Smooth muscle cell (in vitro differentiated cells): ENCODE data around the gene KCNS3. TPM values are rescaled to one million over a fixed set of nuclear protein-coding genes. Genes with fewer than 3 reads are reported as not detected.

Experiments used
- DNase-seq: peaks from one replicate; lab custom pipeline; 2025; ENCODE audit not compliant: unreplicated experiment; lab: John Stamatoyannopoulos, UW
- H2AFZ ChIP-seq: fragments of 200-600 bp; sonication (generic); 2 replicates; pipeline ENCODE4 v1.6.0; 2016; ENCODE audit warnings: antibody characterized with exemption, low read depth, mild to moderate bottlenecking
- H3F3A ChIP-seq: fragments of 200-600 bp; sonication (generic); 2 replicates; pipeline ENCODE4 v1.6.0; 2017; ENCODE audit warnings: antibody characterized with exemption, low read depth
- H3K27ac ChIP-seq: fragments of 200-600 bp; sonication (generic); 2 replicates; pipeline ENCODE4 v1.5.1; 2016; ENCODE audit warnings: low read depth, mild to moderate bottlenecking
- H3K27me3 ChIP-seq: fragments of 200-600 bp; sonication (generic); 2 replicates; pipeline ENCODE4 v1.6.1; 2016; ENCODE audit warnings: low read depth, mild to moderate bottlenecking
- H3K36me3 ChIP-seq: fragments of 200-600 bp; sonication (generic); 2 replicates; pipeline ENCODE4 v1.5.1; 2016; ENCODE audit warnings: low read depth
- H3K4me1 ChIP-seq: fragments of 200-600 bp; sonication (generic); 2 replicates; pipeline ENCODE4 v1.5.1; 2016; ENCODE audit warnings: low read depth
- H3K4me2 ChIP-seq: fragments of 200-600 bp; sonication (generic); 2 replicates; pipeline ENCODE4 v1.6.0; 2016; ENCODE audit warnings: mild to moderate bottlenecking
- H3K4me3 ChIP-seq: fragments of 200-600 bp; sonication (generic); 2 replicates; pipeline ENCODE4 v1.5.1; 2016; ENCODE audit warnings: mild to moderate bottlenecking
- H3K79me2 ChIP-seq: fragments of 200-600 bp; sonication (generic); 2 replicates; pipeline ENCODE4 v1.6.0; 2016; ENCODE audit warnings: low read depth, mild to moderate bottlenecking
- H3K9ac ChIP-seq: fragments of 200-600 bp; sonication (generic); 2 replicates; pipeline ENCODE4 v1.6.0; 2016; ENCODE audit warnings: low read depth
- H3K9me3 ChIP-seq: fragments of 200-600 bp; sonication (generic); replicated peaks from 2 replicates; pipeline ENCODE4 v1.5.1; 2016; ENCODE audit warnings: low read depth
- H4K20me1 ChIP-seq: fragments of 200-600 bp; sonication (generic); 2 replicates; pipeline ENCODE4 v1.6.0; 2016; ENCODE audit warnings: low read depth
- WGBS: methylation state at CpG from one replicate; pipeline ENCODE4 v1.1.7; 2016; ENCODE audit warnings: low lambda C conversion rate; 5-methylcytosine and 5-hydroxymethylcytosine counted together
- polyA plus RNA-seq: library from polyadenylated mRNA; unstranded; fragments of >200 nt; fragmentation: Nextera tagmentation; extraction: Ambion mirVana; gene quantifications from 2 replicates; pipeline ENCODE4 v1.2.1, GENCODE V29; 2016
- total RNA-seq: library from RNA; depleted of rRNA; stranded (reverse); fragments of >200 nt; gene quantifications from 2 replicates; pipeline ENCODE4 v1.2.3, GENCODE V29; 2014
- TF ChIP-seq, protein P1 (sequence below): fragments of 200-600 bp; sonication (generic); IDR thresholded peaks from 2 replicates; pipeline ENCODE4 v1.5.1; 2017; ENCODE audit warnings: borderline replicate concordance, mild to moderate bottlenecking, antibody characterized with exemption; ENCODE audit not compliant: insufficient read depth, poor library complexity, severe bottlenecking

Gene KCNS3
- total and polyA plus RNA-seq, 2 experiments from 2014 or later: 31.0 to 48.2 TPM

DNA sequence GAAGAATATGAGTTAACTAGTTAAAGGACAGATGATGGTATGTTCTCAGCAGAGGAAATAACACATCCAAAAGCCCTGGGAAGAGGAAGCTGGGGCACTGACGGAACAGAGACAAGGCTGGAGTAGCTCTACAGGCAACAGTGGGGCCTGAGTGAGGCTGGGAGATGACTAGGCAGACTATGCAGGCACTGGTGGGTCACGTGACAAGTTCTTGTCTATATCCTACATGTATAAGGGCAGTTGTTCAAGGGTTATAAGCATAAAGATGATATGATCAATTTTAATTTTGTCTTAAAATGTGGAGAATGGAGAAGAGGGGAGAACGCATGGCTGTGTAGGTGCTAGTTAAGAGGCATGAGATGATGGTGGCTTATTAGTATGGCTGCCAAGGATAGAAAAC, 68.6 kb downstream of the KCNS3 start:
- no peaks in the 10 kb centered on the region for H4K20me1 ChIP-seq
- no peaks in the 10 kb centered on the region for H3K9me3 ChIP-seq
- no peaks in the 10 kb centered on the region for H3F3A ChIP-seq
- no peak overlapping the region for H3K9ac ChIP-seq
- DNase-seq: no peak
- TF ChIP-seq, protein P1, sequence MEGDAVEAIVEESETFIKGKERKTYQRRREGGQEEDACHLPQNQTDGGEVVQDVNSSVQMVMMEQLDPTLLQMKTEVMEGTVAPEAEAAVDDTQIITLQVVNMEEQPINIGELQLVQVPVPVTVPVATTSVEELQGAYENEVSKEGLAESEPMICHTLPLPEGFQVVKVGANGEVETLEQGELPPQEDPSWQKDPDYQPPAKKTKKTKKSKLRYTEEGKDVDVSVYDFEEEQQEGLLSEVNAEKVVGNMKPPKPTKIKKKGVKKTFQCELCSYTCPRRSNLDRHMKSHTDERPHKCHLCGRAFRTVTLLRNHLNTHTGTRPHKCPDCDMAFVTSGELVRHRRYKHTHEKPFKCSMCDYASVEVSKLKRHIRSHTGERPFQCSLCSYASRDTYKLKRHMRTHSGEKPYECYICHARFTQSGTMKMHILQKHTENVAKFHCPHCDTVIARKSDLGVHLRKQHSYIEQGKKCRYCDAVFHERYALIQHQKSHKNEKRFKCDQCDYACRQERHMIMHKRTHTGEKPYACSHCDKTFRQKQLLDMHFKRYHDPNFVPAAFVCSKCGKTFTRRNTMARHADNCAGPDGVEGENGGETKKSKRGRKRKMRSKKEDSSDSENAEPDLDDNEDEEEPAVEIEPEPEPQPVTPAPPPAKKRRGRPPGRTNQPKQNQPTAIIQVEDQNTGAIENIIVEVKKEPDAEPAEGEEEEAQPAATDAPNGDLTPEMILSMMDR: no peak
- H2AFZ ChIP-seq: no peak overlapping the region
- H3K4me2 ChIP-seq: no peak overlapping the region
- no peaks in the 10 kb centered on the region for H3K36me3 ChIP-seq
- H3K4me3 ChIP-seq: no peak overlapping the region
- no peaks in the 10 kb centered on the region for H3K27me3 ChIP-seq
- H3K79me2 ChIP-seq: no peaks in the 10 kb centered on the region
- WGBS: 88% methylated on average over 3 of the region's 3 CpGs
- H3K4me1 ChIP-seq: no peaks in the 10 kb centered on the region
- no peak overlapping the region for H3K27ac ChIP-seq

DNA sequence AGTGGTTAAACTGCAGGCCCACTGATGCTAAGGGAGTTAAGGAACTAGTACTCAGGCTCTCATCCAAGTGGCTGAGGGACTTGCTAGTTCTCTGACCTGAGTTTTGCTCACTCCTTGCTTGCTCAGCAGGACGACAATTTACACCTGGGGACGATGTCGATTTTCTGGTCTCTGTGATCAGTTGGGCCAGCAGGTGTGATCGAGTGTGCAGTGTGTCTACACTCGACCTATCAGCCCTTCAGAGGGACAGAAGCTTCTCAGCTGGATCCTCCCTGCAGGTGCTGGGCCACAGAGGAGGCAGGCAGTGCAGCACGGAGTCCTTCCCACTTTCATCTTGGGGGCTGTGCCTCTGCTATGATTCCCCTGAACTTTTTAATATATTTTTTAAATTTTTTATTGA, 71.5 kb downstream of the KCNS3 start:
- no peak for DNase-seq
- no peaks in the 10 kb centered on the region for H4K20me1 ChIP-seq

DNA sequence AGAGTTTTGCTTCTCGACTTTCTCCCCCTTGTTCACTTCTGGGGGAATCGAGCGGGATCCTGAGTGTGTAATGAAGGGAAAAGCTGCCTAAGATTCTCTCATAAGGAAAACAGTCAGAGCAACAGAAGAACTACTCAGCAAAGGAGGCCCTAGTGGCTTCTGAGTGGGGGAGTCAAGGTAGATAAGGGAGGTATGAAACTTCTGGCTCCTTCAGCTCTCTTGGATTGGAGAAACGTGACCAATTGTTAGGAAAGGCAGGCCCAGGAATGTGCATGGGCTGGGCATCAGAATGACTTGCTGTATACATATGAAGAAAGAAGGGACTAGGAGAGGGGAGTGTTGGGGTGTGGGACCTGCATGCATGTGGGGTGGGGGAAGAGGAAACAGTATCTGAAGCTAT, 73.1 kb downstream of the KCNS3 start:
- WGBS: 87% methylated on average over 4 of the region's 4 CpGs
- no peaks in the 10 kb centered on the region for H3K9me3 ChIP-seq

More for the DNA sequence above, 71.5 kb downstream of the KCNS3 start:
- H3K27me3 ChIP-seq: no peaks in the 10 kb centered on the region
- H3K79me2 ChIP-seq: no peaks in the 10 kb centered on the region
- no peak overlapping the region for H3K9ac ChIP-seq
- H2AFZ ChIP-seq: no peak overlapping the region
- no peak overlapping the region for H3K4me2 ChIP-seq
- TF ChIP-seq, protein P1: no peak
- no peaks in the 10 kb centered on the region for H3F3A ChIP-seq
- WGBS: 82% methylated on average over 6 of the region's 6 CpGs
- H3K27ac ChIP-seq: no peak overlapping the region
- H3K36me3 ChIP-seq: no peaks in the 10 kb centered on the region
- no peaks in the 10 kb centered on the region for H3K9me3 ChIP-seq
- H3K4me3 ChIP-seq: no peak overlapping the region
- H3K4me1 ChIP-seq: no peaks in the 10 kb centered on the region

More for the DNA sequence above, 73.1 kb downstream of the KCNS3 start:
- no peak overlapping the region for H3K27ac ChIP-seq
- H3K4me2 ChIP-seq: no peak overlapping the region
- H4K20me1 ChIP-seq: no peaks in the 10 kb centered on the region
- no peak overlapping the region for H3K9ac ChIP-seq
- TF ChIP-seq, protein P1: no peak
- H3K27me3 ChIP-seq: peaks cover 5% of the 10 kb centered on the region
- no peaks in the 10 kb centered on the region for H3K36me3 ChIP-seq
- H2AFZ ChIP-seq: no peak overlapping the region
- no peaks in the 10 kb centered on the region for H3K4me1 ChIP-seq
- no peak overlapping the region for H3K4me3 ChIP-seq
- no peaks in the 10 kb centered on the region for H3F3A ChIP-seq
- no peak for DNase-seq
- no peaks in the 10 kb centered on the region for H3K79me2 ChIP-seq
